NCI-H146 treated with DMSO at 0.1 percent for 48 hours (cell line): ENCODE measurements around the gene ADIPOR1.

Experiments
- DNase-seq: peaks from one replicate; lab custom pipeline; 2025; ENCODE audit not compliant: unreplicated experiment; lab: John Stamatoyannopoulos, UW

ADIPOR1 gene

DNA sequence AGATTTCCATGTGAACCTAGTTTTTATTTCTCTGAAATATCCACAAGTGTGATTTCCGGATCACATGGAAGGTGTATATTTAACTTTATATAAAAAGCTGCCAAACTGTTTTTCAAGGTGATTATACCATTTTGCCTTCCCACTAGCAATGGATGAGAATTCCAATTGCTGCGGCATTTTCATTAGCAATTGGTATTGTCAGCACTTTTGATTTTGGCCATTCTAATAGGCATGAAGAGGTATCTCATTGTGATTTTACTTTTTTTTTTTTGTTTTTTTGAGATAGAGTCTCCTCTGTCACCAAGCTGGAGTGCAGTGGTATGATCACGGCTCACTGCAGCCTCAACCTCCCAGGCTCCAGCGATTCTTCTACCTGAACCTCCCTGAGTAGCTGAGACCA lies 13.9 kb upstream of the ADIPOR1 start:
- DNase-seq: no peak

DNA sequence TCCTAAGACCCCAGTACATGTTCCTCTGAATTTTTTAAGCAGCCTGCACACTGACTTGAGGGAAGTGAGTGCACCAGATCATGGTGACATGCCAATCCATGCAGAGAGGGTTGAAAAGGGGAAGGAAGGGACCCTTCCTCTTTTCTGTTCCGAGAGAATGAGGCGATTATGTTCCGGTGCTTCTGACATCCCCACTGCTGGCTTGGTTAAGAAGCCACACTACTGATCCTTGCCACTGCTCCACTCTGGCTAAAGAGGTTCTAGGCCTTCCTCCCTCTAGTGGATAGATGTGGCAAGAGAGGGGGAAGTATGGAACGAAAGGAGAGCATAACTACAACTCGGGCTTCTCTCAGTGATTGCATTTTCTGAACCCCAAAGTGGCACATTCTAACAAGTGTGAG lies 10.8 kb upstream of the ADIPOR1 start:
- DNase-seq: peak; percentile 39

DNA sequence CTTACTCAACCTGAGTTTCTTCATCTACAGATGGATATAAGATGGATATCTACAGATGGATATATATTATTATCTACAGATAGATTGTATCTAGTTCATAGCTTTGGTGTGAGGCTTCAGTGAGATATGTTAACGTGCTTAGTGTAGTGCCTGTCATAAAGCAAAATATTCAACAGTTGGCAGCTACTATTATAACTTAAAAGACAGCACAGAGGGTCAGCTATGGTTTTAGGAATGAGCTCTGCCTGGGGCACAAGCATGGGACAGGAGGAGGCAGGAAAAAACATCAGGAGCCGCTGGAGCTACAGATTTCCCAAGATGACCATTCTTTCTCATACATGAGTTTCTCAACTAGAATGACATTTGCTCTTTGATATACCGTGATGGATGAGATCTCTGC lies 10.2 kb upstream of the ADIPOR1 start:
- DNase-seq: no peak

DNA sequence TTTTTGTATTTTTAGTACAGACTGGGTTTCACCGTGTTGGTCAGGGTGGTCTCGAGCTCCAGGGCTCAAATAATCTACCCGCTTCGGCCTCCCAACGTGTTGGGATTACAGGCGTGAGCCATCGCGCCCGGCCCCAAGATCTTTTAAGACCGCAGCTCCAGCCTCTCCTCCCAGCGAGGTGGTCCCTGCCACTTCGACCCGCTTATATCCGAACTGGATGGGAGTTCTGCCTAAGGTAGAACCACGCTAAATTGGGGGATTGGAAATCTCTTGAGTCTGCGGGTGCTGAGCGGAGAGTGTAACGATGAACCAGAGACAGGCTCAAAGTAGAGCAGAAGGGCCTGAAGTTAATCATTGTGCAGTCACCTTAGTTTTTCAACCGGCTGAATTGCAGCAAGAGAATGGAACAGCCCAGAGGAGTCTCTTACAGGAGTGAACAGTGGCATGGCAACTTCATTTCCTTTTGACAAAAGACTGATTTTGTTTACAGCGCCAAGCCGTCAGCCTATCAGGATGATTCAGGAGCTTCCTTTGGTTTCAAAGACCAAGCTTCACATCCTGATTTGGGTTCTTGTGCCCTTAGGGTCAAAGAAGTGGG lies 9.7 kb upstream of the ADIPOR1 start:
- DNase-seq: peak; percentile 28

DNA sequence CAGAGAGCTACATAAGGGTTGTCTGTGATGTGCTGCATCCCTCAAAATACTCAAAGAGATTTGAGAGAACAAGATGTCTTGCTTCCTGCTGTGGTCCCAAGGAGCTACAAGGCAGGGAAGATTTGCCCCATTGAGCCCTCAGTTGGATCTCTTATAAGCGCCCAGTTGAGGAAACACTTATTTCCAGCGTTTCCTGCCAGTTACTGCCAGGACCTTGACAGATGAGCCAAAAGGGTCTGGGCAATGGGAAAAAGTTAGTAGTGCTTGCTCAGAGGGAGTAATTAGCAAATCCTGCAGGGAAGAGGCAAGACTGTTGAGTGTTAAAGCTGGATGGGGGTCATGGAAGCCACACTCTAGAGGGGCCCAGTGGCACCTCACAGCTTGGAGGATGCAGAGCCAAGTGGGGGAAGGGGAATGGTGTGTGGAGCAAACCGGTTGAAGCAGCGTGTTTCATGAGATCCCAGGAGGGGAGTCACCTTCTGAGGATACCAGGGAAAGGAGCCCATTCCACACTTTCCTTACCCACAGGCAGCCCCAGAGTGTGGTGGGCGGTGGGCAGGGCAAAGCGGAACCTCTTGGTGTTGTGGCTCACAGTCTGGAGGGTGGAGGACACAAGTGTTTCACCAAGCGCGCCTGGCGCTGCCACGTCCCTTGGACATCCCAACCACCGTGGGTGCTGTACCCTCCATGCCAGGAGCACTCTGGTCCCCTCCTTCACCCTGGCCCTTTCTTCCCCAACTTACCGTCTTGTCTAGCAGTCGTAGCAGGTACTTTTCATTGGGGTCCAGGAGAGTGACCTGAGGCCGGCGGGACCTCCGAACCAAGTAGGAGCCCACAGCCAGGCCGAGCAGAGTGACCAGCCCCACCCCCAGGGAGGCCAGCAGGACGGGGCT lies 8.1 kb upstream of the ADIPOR1 start:
- DNase-seq: no peak

DNA sequence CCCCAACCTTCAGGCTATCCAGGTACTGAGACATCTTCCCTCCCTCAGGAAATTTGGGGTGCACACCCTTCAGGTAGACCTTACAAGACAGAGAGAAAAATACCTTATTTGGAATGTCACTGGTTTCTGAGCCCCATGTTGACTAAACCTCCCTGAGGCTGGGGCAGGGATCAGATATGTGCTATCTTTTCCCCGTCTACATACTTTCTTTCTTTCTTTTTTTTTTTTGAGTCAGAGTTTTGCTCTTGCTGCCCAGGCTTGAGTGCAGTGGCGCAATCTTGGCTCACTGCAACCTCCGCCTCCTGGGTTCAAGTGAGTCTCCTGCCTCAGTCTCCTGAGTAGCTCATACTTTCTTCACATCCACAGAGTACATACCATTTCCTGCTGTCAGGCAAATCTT lies 7.3 kb upstream of the ADIPOR1 start:
- no peak for DNase-seq

DNA sequence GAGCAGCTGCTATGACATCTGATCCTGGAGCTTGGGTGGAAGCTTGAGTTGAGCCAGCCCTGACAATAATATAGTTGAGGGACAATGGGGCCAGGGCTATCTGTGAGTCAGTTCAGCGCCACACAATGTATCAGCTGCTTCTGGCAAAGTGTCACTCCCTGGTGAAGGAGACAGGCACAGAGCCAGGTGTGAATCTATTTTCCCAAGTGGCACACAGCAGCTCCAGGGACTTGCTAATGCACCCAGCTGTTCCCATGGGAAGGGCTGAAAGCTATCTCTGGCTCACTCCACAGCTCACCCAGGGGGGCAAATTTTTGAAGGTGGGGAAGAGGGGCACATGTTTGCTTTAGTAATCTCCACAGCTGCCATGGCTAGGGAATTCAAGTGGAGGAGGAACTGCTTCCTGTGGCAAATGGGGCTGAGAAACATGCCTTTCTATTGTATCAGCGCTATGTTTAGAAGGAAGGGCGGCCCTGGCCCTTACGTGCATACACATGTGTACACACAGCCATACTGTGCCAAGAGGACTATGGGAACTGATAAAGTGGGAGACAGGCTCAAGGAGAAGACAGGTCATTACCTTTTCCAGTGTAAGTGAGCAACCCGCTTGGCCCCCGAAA lies 6.8 kb upstream of the ADIPOR1 start:
- DNase-seq: peak; percentile 94

DNA sequence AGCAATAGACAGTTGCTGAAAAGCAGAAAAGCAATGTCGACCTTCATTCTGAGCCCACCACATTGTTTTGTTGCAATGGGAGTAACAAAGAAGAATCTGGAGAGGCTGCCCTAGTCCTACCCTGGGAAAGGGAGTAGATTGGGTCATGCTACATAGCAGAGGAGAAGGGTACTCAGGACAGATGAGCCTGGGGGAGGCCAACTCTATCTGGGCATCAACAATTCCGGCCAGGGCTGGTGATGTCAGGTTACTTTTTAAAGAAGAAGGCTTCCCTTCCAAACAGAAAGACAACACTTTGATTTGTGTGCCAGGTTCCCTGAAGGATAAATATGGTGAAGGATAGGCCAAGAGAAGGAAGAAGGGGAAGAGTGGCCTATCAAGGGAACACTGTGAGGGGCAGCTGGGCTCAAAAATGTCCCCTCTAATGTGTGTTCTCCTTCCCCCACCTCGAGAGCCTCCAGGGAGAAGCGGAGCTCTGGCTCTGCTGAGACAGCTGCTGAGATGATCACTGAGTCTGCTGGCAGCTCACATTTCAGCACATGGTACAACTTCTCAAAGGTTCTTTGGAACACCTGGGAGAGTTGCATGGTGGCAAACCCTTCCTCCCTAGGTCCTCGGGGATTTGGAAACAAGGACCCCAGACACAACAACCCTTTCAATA lies 3.2 kb upstream of the ADIPOR1 start:
- no peak for DNase-seq

DNA sequence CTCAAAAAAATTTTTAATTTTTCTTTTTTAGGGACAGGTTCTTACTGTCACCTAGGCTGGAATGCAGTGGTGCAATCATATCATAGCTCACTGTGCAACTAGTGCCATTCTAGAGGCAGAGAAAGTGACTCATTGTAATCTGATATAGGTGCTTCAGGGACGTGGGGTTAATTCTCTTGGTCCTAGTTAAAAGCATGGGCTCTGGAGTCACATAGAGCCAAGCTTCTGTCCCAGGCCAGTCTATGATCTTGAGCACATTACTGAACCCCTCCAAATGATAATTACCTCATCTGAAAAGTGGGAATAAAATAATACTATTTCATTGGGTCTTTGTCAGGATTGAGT lies 1.1 kb upstream of the ADIPOR1 start:
- DNase-seq: no peak

DNA sequence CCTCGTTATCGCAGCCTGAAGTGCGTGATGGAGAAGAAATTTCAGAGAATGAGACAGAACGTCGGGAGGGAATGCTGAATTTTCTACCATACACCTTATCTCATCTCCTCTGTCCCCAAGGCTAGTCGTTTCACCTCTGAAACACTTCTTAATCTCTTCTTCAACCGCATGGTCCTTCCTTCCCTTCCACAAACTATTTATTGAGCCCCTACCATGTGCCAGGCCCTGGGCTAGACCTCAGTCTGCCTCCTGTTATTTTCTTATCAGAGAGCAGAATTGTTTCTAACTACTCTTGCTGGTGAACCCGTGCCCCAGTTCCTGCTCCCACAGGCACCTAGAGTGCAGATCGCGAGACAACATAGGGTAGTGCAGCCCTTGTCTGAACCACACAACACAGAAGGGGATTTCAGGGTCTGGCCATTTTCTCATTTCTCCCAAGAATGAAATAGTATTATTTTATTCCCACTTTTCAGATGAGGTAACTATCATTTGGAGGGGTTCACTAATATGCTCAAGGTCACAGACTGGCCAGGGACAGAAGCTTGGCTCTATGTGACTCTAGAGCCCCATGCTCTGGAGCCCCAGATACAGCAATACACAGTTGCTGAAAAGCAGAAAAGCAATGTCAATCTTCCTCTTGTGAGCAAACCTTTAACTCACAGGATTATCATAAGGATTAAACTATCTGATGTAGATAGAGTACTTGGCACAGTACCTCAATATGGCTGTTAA lies 598 bp upstream of the ADIPOR1 start:
- no peak for DNase-seq

DNA sequence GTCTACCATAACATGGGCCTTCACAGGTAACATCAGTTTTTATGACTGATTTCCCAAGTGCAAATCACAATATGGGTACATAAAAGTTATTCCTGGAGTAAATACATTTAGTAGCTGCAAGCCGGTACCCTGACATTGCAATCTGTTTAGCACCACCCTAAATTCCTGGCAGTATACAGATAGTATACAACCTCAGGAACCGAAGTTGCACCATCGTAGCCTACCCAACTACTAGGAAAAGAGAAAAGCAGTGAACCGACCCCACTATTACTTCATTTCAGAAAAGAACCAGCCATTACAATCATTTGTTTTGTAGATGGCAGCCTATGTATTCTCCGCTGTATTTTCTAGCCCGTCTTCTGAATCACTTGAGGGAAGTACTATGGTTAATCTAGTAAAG lies 1.1 kb downstream of the ADIPOR1 start:
- no peak for DNase-seq

DNA sequence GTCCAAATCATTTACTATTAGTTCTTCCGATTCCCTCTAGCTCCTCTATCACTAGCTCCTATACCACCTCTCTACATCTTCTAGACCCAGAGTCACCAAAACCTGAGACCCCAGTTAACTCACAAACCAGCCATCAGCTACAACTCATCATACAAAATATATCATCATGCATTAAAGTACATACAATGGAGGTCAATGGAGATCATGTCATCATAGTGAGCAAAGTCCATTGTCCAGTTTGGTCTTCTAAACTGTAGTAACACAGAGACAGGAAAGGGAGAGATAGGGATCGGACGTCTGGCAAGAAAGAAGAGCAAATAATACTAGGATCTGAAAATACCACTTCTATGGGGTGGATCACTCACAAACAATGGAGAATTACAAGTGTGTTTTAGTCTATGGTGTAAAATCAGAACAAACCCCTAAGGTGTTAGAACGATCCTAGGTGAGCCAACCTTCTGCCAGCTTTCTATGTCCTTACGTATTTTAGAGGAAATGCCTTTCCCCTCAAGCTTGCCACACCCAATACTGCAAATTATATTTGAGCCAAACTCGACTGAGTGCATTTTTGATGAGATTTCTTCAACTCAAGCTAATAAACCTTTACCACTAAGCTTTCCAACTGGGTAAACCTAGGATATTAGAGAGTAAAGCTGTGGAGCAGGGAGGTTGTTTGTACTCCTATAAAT lies 3.9 kb downstream of the ADIPOR1 start:
- no peak for DNase-seq

DNA sequence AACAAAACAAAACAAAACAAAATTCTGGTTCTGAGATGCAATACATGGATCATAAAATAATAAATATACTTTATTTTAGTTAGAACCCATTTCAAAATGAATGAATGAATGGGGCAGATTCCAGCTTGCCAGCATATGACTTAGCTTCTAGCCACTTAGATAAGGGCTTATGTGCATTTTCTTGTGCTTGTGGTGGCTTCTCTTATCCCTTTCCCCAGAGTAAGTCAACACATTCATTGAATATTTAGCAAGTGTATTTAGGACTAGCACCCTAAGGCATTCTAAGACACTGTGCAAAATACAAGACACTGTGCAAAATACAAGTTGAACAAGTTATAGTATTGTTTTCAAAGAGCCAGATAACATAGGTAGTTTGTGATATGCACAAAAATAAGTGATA lies 4.7 kb downstream of the ADIPOR1 start:
- no peak for DNase-seq

DNA sequence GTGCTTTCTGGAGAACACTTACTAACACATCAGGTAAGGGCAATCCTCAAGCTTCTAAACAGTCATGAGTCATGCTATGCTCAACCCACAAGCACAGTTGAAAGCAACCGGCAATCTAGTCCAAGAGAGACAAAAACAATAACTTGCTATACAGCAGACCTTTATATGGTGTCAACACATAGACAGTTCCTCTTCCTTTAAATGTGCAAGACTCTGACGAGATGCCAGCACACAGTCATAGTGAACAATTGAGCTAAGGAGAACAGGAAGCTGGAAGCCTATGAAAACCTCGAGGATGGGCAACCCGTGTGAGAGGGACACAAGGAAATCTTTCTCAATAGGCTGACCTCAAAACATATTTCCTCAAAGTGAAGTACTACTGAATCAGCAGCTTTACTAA lies 5.3 kb downstream of the ADIPOR1 start:
- DNase-seq: no peak

DNA sequence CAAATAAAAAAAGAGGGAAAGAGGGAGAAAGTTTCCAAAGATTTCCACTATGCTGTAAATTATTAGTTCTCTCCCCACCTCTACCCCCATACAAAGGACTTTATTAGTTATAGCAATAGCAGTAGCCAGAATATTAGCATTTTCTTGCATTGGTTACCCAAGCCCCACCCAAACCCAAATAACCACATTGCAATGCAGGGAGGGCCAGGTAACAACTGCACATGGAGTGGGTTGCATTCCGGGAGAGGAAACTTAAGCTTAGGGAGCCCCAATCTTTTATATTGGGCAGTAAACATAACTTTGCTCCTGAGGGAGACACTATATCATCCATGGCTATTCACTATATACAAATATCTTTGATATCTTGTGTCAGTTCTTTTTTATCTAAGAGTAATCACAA lies 6.0 kb downstream of the ADIPOR1 start:
- no peak for DNase-seq

DNA sequence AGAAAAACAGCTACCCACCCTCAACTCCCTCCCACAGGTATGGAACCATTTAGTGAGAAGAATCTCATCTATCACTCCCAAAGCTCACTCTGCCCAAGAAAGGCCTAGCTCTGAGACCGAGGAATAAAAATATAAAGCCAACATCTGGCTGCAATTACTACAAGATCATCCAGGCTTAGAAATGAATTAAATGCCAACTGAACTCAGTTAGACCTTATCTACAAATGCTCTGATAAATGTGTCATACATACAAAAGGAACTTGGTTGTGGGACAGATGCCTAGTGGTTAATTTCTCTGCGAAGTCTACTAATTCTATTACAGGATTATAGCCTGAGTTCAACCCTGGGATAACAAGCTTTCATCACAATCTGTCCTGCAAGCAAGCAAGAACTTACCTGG lies 6.7 kb downstream of the ADIPOR1 start:
- DNase-seq: no peak

DNA sequence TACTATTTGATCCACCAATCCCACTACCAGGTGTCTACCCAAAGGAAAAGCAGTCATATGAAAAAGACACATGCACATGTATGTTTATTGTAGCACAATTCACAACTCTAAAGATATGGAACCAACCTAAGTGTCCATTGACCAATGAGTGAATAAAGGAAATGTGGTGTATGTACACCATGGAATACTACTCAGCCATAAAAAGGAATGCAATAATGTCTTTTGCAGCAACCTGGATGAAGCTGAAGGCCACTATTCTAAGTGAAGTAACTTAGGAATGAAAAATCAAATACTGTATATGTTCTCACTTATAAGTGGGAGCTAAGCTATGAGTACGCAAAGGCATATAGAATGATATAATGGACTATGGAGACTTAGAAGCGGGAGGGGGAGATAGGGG lies 12.6 kb downstream of the ADIPOR1 start:
- no peak for DNase-seq

DNA sequence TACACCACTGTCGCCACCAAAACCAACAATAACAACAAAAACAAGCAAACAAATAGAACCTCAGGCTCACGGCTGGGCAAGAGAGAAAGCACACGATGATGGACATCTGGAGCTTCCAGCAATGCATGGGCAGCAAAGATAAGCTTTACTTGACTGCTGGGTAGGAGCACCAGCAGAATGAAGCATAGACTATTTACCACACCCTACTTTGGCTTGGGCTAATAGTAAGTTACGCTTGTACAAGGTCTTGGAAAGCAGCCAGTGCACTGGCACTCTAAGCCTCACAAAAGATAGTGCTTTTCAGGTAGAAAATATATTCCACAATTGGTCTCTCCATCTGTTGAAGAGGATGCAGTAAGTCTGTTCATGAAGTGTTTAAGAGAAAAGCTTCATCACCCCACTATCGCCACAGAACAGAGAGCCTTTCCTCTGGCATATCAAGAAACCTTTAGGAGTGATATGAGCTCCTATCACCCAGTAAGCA lies 13.6 kb downstream of the ADIPOR1 start:
- DNase-seq: no peak

DNA sequence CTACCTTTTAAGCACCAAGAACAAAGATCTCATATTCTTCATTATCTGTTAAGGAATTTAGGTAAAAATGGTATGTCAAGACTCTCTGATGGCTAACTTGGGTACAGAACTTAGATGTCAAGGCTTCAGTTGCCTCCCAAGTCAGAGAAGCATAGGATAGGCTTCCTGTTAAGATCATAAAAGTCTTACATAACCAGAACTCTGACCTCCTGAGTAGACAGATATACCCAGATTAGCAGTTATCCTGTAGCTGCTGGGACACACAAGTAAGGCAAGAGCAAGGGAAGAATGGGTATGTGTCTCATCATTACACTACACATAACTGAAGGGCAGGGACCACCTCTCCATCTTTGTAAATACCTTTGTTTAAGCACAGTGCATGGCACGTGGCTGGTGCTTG lies 15.7 kb downstream of the ADIPOR1 start:
- DNase-seq: no peak

DNA sequence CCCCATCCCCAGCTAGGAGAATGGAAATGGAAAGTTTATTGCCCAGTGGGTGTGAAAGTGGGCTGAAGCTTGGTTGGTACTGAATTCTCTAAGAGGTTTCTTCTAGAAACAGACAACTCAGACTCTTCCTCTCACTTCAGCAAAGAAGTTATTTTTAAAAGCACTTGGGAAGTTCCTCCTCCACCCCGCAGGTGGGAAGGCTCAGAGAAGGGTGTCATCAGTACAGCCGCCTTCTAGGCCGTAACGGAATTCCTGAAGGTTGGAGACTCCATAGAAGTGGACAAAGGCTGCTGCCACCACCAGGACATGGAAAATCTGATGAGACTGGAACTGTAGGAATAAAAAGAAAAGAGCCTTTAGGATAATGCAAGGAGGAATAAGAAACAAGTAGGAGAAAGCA lies 16.7 kb downstream of the ADIPOR1 start:
- DNase-seq: no peak

DNA sequence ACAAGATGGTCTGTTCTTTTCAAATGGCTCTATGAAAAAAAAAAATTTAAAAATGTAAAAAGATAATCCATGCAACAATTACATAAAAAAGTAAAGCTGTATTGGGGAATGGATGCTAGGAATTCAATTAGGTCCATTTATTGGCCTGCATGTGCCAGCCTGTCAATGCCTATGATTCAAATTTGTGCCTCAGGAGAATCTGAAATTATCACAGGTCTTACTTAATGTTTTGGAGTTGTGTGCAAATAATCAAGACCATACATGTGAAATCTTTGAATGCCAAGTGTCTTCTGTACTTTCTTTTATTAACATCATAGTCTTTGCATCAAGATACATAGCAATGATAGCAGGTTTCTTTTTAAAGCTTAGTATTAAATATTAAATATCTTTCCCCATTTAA lies 17.6 kb downstream of the ADIPOR1 start:
- no peak for DNase-seq
